Loucy (cell line): ENCODE measurements around the gene DLX1.

Experiments
- H2AFZ ChIP-seq: fragments of 200-600 bp; sonication (generic); 2 replicates; pipeline ENCODE4 v1.6.0; 2016; ENCODE audit warnings: antibody characterized with exemption, mild to moderate bottlenecking, low read length, moderate library complexity
- H3F3A ChIP-seq: fragments of 200-600 bp; 2 replicates; pipeline ENCODE4 v1.6.0; 2016; ENCODE audit warnings: antibody characterized with exemption, low read depth, mild to moderate bottlenecking
- H3K27me3 ChIP-seq: fragments of 200-600 bp; sonication (generic); 2 replicates; pipeline ENCODE4 v1.6.1; 2014; ENCODE audit warnings: low read length, mild to moderate bottlenecking; ENCODE audit not compliant: insufficient read depth, poor library complexity, severe bottlenecking
- H3K36me3 ChIP-seq: fragments of 200-600 bp; sonication (generic); 2 replicates; pipeline ENCODE4 v1.6.1; 2016; ENCODE audit warnings: low read length; ENCODE audit not compliant: insufficient read depth
- H3K4me1 ChIP-seq: fragments of 200-600 bp; sonication (generic); 2 replicates; pipeline ENCODE4 v1.5.1; 2014; ENCODE audit warnings: low read length, mild to moderate bottlenecking; ENCODE audit not compliant: insufficient read depth, poor library complexity, severe bottlenecking
- H3K4me2 ChIP-seq: fragments of 200-600 bp; sonication (generic); 2 replicates; pipeline ENCODE4 v1.6.0; 2014; ENCODE audit warnings: antibody characterized with exemption, low read length, low read depth, mild to moderate bottlenecking; ENCODE audit not compliant: poor library complexity, severe bottlenecking
- H3K4me3 ChIP-seq: fragments of 200-600 bp; sonication (generic); 2 replicates; pipeline ENCODE4 v1.5.1; 2014; ENCODE audit warnings: low read length, mild to moderate bottlenecking, mixed read lengths; ENCODE audit not compliant: poor library complexity, severe bottlenecking
- H3K79me2 ChIP-seq: fragments of 200-600 bp; sonication (generic); 2 replicates; pipeline ENCODE4 v1.6.1; 2014; ENCODE audit warnings: low read length; ENCODE audit not compliant: insufficient read depth
- H3K9ac ChIP-seq: fragments of 200-600 bp; sonication (generic); 2 replicates; pipeline ENCODE4 v1.6.0; 2014; ENCODE audit warnings: mild to moderate bottlenecking, low read depth, low read length, moderate library complexity; ENCODE audit not compliant: poor library complexity, severe bottlenecking
- H3K9me2 ChIP-seq: fragments of 200-600 bp; sonication (generic); replicated peaks from 2 replicates; pipeline ENCODE4 v1.6.1; 2016; ENCODE audit warnings: low read depth, low read length, mixed read lengths
- H3K9me3 ChIP-seq: fragments of 200-600 bp; sonication (generic); 2 replicates; pipeline ENCODE4 v1.6.1; 2014; ENCODE audit warnings: mild to moderate bottlenecking, antibody characterized with exemption, low read length, low read depth; ENCODE audit not compliant: insufficient read depth
- H4K20me1 ChIP-seq: fragments of 200-600 bp; sonication (generic); 2 replicates; pipeline ENCODE4 v1.6.0; 2014; ENCODE audit warnings: antibody characterized with exemption, low read length, mild to moderate bottlenecking; ENCODE audit not compliant: insufficient read depth, poor library complexity, severe bottlenecking
- EZH2phosphoT487 ChIP-seq: fragments of 200-600 bp; IDR thresholded peaks from 2 replicates; pipeline ENCODE4 v1.6.1; 2018; ENCODE audit warnings: antibody characterized with exemption, mild to moderate bottlenecking, moderate library complexity, borderline replicate concordance
- TF ChIP-seq, protein P1 (sequence below): fragments of 200-600 bp; sonication (generic); conservative IDR thresholded peaks from 2 replicates; pipeline ENCODE4 v1.5.1; 2014; ENCODE audit warnings: mild to moderate bottlenecking, antibody characterized with exemption, low read length

Gene DLX1

DNA sequence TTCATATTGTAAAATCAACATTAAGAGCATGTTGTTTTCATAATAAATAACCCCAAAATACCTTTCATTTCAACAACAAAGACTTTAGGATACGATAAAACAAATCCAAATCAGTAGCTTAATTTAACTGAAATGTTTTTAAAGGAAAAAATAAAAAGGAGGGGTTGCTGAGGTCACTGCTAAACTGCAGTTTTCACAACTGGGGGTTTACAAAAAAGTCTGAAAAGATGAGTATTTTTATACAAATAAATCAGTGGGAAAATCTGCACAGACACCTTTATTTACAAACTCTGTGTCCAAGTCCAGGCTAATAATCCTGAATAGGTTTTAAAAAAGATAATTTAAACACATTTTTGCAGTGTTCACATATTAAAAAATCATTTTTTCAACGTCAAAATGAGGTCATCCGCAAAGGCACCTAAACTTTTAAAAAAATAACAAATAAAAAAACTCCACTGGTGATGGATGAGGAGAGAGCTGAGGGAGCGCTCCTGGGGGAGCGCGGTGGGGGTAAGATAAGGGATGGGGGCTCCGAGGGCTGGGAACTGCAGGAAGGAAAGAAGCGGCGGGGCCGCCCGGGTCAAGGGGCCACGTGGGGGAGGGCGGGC, 14.3 kb downstream of the DLX1 start:
- H3K36me3 ChIP-seq = no peaks in the 10 kb centered on the region
- no peak overlapping the region for H3K4me2 ChIP-seq
- H3K9ac ChIP-seq = no peak overlapping the region
- H2AFZ ChIP-seq = no peak overlapping the region
- H3K9me3 ChIP-seq = no peaks in the 10 kb centered on the region
- H3K9me2 ChIP-seq = no peaks in the 10 kb centered on the region
- no peaks in the 10 kb centered on the region for H4K20me1 ChIP-seq
- no peaks in the 10 kb centered on the region for H3K79me2 ChIP-seq
- no peaks in the 10 kb centered on the region for H3F3A ChIP-seq
- no peak overlapping the region for H3K4me3 ChIP-seq
- peaks cover 21% of the 10 kb centered on the region for H3K4me1 ChIP-seq
- H3K27me3 ChIP-seq = peaks cover 5% of the 10 kb centered on the region
- TF ChIP-seq EZH2phosphoT487 = no peak
- TF ChIP-seq, protein P1, sequence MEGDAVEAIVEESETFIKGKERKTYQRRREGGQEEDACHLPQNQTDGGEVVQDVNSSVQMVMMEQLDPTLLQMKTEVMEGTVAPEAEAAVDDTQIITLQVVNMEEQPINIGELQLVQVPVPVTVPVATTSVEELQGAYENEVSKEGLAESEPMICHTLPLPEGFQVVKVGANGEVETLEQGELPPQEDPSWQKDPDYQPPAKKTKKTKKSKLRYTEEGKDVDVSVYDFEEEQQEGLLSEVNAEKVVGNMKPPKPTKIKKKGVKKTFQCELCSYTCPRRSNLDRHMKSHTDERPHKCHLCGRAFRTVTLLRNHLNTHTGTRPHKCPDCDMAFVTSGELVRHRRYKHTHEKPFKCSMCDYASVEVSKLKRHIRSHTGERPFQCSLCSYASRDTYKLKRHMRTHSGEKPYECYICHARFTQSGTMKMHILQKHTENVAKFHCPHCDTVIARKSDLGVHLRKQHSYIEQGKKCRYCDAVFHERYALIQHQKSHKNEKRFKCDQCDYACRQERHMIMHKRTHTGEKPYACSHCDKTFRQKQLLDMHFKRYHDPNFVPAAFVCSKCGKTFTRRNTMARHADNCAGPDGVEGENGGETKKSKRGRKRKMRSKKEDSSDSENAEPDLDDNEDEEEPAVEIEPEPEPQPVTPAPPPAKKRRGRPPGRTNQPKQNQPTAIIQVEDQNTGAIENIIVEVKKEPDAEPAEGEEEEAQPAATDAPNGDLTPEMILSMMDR = no peak

DNA sequence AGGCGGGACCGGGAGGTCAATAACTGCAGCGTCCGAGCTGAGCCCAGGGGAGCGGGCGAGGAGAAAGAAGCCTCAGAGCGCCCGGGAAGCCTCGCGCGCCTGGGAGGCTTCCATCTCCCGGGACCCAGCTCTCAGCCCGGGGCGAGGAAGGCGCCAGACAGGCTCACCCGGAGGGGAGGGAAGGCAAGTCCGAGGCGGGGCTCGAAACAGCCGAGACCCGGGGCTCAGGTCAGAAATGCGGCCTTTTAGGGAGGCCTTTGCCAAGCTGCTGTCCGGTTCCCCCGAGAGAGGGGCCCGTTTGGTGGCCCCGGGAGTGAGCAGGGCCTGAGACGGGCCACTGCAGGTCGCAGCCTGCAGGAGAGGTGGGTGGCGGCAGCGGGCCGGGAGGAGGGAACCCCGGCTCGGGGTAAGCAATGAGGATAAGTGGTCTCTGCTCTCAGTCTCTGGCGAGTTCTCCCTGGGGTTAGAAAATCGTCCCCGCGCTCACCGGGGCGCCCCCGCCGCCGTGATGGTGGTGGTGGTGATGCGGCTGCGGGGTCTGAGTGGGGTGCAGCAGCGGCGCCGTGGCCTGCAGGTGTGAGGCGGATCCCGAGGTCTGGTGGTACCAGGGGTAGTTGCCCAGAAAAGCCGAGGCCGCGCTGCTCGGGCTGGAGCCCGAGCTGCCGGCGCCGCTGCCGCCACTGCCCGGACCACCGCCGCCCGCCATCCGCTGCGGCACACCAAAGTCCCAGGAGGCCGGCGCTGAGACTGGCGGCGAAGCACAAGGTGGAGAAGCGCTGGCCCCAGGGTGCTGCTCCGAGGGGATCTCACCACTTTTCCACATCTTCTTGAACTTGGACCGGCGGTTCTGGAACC, 15.0 kb downstream of the DLX1 start:
- Histone ChIP-seq H2AFZ (no peak overlapping the region), H3K27me3 (no peaks in the 10 kb centered on the region), H3K9ac (no peak overlapping the region), H3F3A (no peaks in the 10 kb centered on the region), H3K79me2 (no peaks in the 10 kb centered on the region), H3K9me2 (no peaks in the 10 kb centered on the region), H3K4me1 (peaks cover 21% of the 10 kb centered on the region), H3K9me3 (no peaks in the 10 kb centered on the region), H3K4me2 (no peak overlapping the region), H4K20me1 (no peaks in the 10 kb centered on the region), H3K4me3 (no peak overlapping the region), H3K36me3 (no peaks in the 10 kb centered on the region)
- TF ChIP-seq EZH2phosphoT487 = no peak
- TF ChIP-seq, protein P1 = no peak

DNA sequence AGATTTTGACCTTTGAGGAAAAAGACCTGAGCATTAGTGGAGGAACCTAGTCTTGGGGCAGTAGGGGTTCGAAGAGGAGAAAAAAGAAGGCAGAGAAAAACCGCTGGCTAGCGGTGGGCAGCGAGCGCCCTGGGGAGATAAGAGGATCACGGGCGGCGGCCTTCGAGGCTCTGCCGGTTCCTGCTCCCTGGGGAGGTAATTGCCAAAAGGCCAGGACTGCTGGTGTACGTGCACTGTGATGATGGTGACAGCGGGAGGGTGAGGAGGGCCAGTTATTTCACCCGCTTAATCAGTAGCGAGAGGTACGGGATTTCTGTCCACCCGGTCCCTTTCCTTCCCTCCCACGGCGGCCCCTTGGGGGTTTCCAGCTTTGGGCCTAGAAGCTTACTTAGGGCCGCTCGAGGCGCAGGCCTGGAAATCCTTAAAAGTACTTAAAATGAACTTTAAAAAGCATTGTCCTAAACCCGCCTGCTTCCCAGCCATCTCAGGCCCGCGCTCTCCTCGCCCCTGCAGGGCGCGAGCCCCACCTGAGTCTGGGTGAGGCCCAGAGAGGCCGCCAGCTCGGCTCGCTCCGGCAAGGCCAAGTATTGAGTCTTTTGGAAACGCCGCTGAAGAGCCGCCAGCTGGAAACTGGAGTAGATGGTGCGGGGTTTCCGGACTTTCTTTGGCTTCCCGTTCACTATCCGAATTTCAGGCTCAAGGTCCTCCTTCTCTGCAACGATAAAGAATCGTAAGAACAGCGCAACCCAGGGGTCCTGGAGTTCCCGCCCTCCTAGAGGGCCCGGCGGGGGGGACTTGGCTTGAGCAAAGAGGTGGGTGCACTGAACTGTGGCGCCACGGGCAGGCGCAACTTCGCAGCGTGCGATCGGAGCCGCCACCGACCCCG, 15.9 kb downstream of the DLX1 start:
- Histone ChIP-seq H3K4me1 (peaks cover 17% of the 10 kb centered on the region), H2AFZ (no peak overlapping the region), H3K9me2 (no peaks in the 10 kb centered on the region), H3K4me3 (no peak overlapping the region), H3K27me3 (no peaks in the 10 kb centered on the region), H3K9me3 (no peaks in the 10 kb centered on the region), H3K36me3 (no peaks in the 10 kb centered on the region), H3F3A (no peaks in the 10 kb centered on the region), H3K79me2 (no peaks in the 10 kb centered on the region), H3K9ac (no peak overlapping the region), H4K20me1 (no peaks in the 10 kb centered on the region), H3K4me2 (no peak overlapping the region)
- TF ChIP-seq, protein P1 = no peak
- TF ChIP-seq EZH2phosphoT487 = no peak
